GM19455 (cell line): ENCODE data around the gene RNH1.

ENCODE experiments used
- ATAC-seq: cut with Tn5 transposase; IDR thresholded peaks from one replicate; pipeline ENCODE4 v1.9.1; 2021; ENCODE audit not compliant: unreplicated experiment

Gene RNH1

GRCh38 chr11:537622-538430, 30.8 kb upstream of the RNH1 start:
- ATAC-seq = no peak

GRCh38 chr11:536841-537621, 30.0 kb upstream of the RNH1 start, which contains the start of gene LRRC56:
TSS of gene LRRC56 (plus strand) at chr11:537527. CDS start at chr11:540685, 3,158 bp downstream.
- peak; percentile 50 for ATAC-seq

DNA sequence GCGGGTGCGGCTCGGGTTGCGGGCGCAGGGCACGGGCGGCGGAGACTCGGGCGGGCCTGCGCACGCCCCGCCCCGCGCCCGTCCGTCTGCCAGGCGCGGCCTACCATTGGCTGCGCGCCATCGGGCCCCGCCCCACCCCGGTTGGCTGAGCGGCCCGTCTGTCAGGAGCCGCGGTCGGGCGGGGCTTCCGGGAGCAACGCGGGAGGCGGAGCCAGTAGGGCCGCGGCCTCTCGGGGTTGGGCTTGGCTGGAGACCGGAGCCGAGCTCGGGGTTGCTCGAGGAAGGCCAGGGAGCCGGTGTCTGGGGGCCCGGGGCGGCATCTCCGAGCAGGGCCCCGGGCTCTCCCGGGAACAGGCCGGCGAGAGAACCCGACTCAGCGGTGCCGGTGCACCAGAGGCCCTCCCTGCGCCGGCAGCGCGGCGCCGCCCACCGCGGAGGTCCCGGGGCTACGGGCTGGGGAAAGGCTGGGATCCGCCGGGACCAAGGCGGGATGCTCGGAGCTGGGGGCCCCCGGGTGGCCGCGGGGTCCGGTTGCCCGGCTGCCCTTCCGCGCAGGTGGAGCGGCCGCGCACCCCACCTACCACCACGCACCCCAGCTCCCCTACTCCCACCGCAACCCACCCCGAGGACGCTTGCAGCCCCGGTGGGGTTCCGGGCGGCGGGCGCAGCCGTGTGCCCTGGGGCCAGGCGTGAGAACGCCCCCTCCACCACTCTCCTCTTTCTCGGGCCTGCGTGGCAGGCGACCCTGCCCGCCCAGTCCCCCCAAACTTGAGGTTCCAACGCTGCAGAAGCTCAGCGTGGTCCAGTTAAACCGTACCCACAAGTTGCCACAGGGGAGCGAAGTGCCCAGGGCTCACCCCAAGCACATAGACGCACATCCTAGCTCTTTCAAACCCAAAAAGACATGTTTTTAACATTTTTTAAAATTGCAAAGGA, 28.7 kb upstream of the RNH1 start, which contains the start of gene HRAS:
Gene HRAS (minus strand): TSS at position 58 of the 936 bp plus-strand sequence.
- ATAC-seq = peak; percentile 62

DNA sequence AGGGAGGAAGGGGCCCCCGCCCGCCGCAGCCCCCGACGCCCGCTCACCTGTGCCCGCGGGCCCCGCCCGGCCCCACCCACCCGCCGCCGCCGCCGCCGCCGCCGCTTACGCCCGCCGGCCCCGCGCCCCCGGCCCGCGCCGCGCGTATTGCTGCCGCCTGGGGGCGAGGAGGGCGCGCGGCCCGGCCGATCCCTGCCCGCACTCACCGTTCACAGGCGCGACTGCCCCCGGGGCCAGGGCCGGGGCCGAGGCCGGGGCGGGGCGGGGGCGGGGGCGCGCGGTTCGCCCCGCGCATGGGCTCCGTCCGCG, 28.1 kb upstream of the RNH1 start:
- ATAC-seq = peak; percentile 12

DNA sequence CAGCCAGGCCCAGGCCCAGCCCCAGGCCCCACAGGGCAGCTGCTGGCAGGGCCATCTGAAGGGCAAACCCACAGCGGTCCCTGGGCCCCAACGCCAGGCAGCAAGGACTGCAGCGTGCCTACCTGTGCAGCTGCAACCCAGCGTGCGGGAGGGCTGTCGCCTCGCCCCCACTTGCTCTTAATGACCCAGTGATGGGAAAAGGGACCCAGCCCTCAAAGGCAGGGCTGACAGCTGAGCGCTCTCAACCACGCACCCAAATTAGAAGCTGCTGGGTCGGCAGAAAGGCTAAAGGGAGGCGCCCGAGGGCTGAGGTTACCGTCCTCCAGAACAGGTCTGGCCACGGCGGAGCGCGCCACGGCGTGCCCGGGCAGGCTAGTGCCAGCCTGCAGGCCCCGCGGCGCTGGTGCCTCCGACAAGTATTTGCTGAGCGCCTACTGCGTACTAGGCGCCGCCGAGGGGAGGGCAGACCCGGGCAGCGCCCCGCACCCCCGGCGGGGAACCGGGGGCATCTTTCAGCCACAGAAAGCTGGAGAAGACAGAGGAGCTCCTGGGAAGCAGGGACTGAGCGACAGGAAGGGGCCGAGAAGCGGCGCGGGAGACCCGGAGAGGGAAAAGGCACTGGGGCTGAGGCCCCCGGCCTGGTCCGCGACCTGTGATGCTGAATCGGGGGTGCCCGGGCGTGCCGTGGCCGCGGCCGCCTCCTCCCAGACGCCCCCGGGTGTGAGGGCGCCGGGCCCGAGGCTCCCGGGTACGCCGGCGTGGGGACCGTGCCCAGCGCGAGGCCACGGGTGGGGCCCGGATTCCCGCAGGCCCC, 27.6 kb upstream of the RNH1 start:
- peak; percentile 1 for ATAC-seq

GRCh38 chr11:533586-534395, 26.7 kb upstream of the RNH1 start:
- ATAC-seq = no peak

DNA sequence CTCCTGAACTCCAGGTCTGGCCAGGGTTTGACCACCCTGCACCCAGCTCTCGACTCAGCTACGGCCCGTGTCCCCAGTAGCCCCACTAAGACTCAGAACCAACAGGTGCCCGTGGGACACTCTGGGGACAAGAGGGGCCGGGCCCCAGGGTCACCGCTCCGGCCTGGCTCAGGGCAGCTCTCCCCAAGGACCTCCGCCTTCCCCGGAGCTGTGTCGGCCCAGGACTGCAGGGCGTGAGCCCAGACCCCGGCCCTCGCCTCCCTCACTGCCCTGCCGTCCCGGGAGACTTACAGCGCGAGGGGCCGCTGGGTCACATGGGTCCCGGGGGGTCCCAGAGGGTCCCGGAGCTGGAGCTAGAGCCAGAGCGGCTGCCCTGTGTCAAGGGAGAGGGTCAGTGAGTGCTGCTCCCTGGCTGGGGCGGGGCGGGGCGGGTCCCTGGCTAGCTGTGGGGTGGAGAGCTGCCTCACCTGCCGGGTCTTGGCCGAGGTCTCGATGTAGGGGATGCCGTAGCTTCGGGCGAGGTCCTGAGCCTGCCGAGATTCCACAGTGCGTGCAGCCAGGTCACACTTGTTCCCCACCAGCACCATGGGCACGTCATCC, 26.0 kb upstream of the RNH1 start:
- no peak for ATAC-seq

GRCh38 chr11:532527-532985, 25.5 kb upstream of the RNH1 start:
- no peak for ATAC-seq

GRCh38 chr11:531919-532526, 25.0 kb upstream of the RNH1 start:
- no peak for ATAC-seq

- ATAC-seq = no peak
Measured at GRCh38 chr11:530960-531831, 24.2 kb upstream of the RNH1 start.

GRCh38 chr11:529728-530411, 22.8 kb upstream of the RNH1 start:
- ATAC-seq = no peak

- no peak for ATAC-seq
Measured at GRCh38 chr11:528815-529727, 22.0 kb upstream of the RNH1 start.

DNA sequence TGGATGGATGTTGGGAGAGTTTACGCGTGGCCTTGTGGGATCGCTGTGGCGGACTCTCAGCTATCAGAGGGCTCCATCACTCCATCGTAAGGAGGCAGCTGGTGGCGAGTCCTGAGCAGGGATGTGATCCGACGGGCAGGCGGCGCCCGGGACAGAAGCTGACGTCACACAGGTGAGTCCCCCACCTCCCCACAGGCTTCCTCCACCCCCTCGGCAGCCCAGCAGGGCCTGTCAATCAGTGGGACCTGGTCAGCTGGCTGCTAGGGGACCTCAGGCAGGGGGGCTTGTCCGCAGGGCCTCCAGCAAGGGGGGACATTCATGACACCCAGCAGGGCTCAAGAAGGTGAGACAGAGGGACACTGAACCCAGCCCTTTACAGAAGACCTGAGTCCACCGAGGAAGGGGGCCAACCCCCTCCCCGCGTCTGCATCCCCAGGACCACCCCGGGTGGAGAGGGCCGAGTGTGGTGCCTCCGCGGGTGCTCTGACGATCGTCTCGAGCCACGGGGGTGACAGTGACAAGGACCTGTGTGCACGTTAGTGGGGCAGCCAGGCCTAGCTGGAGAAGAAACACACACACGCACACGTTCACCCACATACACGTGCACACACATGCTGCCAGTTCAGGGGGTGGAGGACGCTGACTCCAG, 21.2 kb upstream of the RNH1 start:
- no peak for ATAC-seq

DNA sequence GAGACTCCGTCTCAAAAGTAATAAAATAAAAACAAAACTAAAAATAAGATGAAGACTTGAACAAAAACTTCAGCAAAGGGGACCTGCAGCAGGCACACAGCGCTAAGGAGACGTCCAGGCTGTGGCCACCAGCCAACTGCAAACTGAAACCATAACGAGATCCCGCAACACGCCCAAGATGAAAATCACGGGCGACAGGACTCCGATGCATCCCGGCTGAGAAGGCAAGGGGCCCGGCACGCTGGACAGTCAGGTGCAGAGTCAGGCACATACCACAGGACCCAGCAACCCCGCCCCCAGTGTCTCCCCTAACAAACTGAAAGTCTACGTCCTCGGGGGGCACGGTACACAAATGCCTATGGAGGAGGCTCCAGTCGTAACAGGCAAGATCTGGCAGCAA, 19.1 kb upstream of the RNH1 start:
- no peak for ATAC-seq

DNA sequence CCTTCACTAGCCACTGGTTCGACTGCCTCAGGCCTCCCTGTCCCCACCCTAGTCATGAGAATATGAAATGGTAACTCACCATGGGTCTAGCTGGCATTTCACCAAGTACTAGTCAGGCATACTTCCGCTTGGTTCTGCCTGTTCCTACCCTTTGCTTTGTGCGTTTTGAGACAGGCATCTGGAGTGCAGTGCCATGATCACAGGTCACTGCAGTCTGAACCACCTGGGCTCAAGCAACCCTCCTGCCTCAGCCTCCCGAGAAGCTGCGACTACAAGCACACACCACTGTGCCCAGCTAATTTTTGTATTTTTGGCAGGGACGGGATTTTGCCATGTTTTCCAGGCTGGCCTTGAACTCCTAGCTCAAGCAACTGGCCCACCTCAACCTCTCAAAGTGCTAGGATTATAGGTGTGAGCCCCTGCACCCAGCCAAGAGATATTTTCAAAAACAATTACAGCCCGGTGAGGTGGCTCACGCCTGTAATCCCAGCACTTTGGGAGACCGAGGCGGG, 14.2 kb upstream of the RNH1 start:
- no peak for ATAC-seq
